Vagina (tissue), 2 donors: ENCODE data around the gene TEC. TPM values are rescaled to one million over a fixed set of nuclear protein-coding genes. Genes with fewer than 3 reads are reported as not detected.
"Not testable (repeated sequence)": the region's sequence is repeated elsewhere in the genome, so short reads cannot be mapped to it uniquely, and the experiment has no call there.

ENCODE experiments used
- DNase-seq, 2 donors: peaks; one replicate each; pipeline ENCODE4 v3.0.0-alpha.2; 2017; ENCODE audit errors: extremely low spot score in 2 of 2
- H3K27ac ChIP-seq: fragments of 200-600 bp; sonication (generic); one replicate; pipeline ENCODE4 v1.5.1; 2019
- H3K27me3 ChIP-seq: fragments of 200-600 bp; sonication (generic); one replicate; pipeline ENCODE4 v1.5.1; 2019
- H3K36me3 ChIP-seq, 2 donors: fragments of 200-600 bp; sonication (generic); one replicate each; pipeline ENCODE4 v1.5.1; 2017 to 2019
- H3K4me1 ChIP-seq: fragments of 200-600 bp; sonication (generic); one replicate; pipeline ENCODE4 v1.5.1; 2019
- H3K4me3 ChIP-seq, 2 donors: fragments of 200-600 bp; sonication (generic); 1 replicate in 1 of 2; 2 replicates in 1 of 2; pipeline ENCODE4 v1.5.1; 2016 to 2019
- H3K9me3 ChIP-seq: fragments of 200-600 bp; sonication (generic); one replicate; pipeline ENCODE4 v1.5.1; 2019
- CTCF ChIP-seq, 3 experiments: fragments of 450-650 bp in 2 of 3; fragments of 200-600 bp in 1 of 3; sonication (generic) in 1 of 3; IDR thresholded peaks; one replicate each; pipeline ENCODE4 v1.5.1; 2017 to 2019; ENCODE audit warnings: antibody characterized with exemption in 3 of 3, mild to moderate bottlenecking in 2 of 3, moderate library complexity in 2 of 3
- POLR2A ChIP-seq, 2 donors: fragments of 450-650 bp; IDR thresholded peaks; one replicate each; pipeline ENCODE4 v1.6.1; 2017; ENCODE audit warnings: antibody characterized with exemption in 2 of 2, mild to moderate bottlenecking in 2 of 2, moderate library complexity in 2 of 2
- POLR2AphosphoS5 ChIP-seq, 2 donors: sonication (generic); formaldehyde crosslinking; IDR thresholded peaks; one replicate each; pipeline ENCODE4 v1.9.0; 2017; ENCODE audit warnings: antibody characterized with exemption in 2 of 2, mild to moderate bottlenecking in 2 of 2, low read depth in 1 of 2; ENCODE audit not compliant: insufficient read depth in 1 of 2
- intact Hi-C: fragments of 100-400 bp; cut with DNase I; formaldehyde crosslinking; loops from one replicate; pipeline ENCODE4 v1.15.1; 2023
- total RNA-seq: library from RNA; depleted of rRNA; stranded (reverse); fragments of >200 nt; gene quantifications from one replicate; pipeline ENCODE4 v1.2.3, GENCODE V29; 2016

The TEC gene
- total RNA-seq, 1 donor from 2014 or later: 9.3 TPM

- intact Hi-C loops: no loop called here
- Histone ChIP-seq H3K9me3 (no peaks in the 10 kb centered on the region), H3K36me3 (no peaks in the 10 kb centered on the region), H3K27me3 (no peaks in the 10 kb centered on the region), H3K4me1 (no peaks in the 10 kb centered on the region), H3K27ac (no peak overlapping the region), H3K4me3 (no peak overlapping the region)
- TF ChIP-seq CTCF (IDR thresholded peaks at IDR 0.05) (no peak), POLR2AphosphoS5 (IDR thresholded peaks at IDR 0.05; ENCODE audit: insufficient read depth in 1 of 2, low read depth in 1 of 2) (no peak), POLR2A (IDR thresholded peaks at IDR 0.05) (no peak)
- DNase-seq: no peak
Observed at GRCh38 chr4:48188390-48188789, 81.2 kb downstream of the TEC start.

- DNase-seq: no peak
- intact Hi-C loops: no loop called here
- no peak overlapping the region for H3K27ac ChIP-seq
- no peaks in the 10 kb centered on the region for H3K4me1 ChIP-seq
- H3K4me3 ChIP-seq: no peak overlapping the region
- no peak for TF ChIP-seq POLR2AphosphoS5 (IDR thresholded peaks at IDR 0.05; ENCODE audit: insufficient read depth in 1 of 2, low read depth in 1 of 2)
- TF ChIP-seq POLR2A (IDR thresholded peaks at IDR 0.05): no peak
- TF ChIP-seq CTCF (IDR thresholded peaks at IDR 0.05): no peak
- no peaks in the 10 kb centered on the region for H3K9me3 ChIP-seq
- no peaks in the 10 kb centered on the region for H3K27me3 ChIP-seq
- H3K36me3 ChIP-seq: no peaks in the 10 kb centered on the region
Observed at GRCh38 chr4:48187813-48188212, 81.8 kb downstream of the TEC start.

- H3K9me3 ChIP-seq, H3K27ac ChIP-seq, H3K4me1 ChIP-seq, H3K4me3 ChIP-seq, intact Hi-C loops, H3K36me3 ChIP-seq, H3K27me3 ChIP-seq, DNase-seq: not testable (repeated sequence)
Observed at GRCh38 chr4:48187066-48187465, 82.6 kb downstream of the TEC start.

- H3K4me3 ChIP-seq, DNase-seq, H3K4me1 ChIP-seq, H3K36me3 ChIP-seq, H3K27me3 ChIP-seq, intact Hi-C loops, H3K9me3 ChIP-seq, H3K27ac ChIP-seq: not testable (repeated sequence)
Observed at GRCh38 chr4:48186394-48186793, 83.2 kb downstream of the TEC start.

GRCh38 chr4:48184882-48185281 lies 84.8 kb downstream of the TEC start:
- H3K4me1 ChIP-seq: no peaks in the 10 kb centered on the region
- H3K9me3 ChIP-seq: no peaks in the 10 kb centered on the region
- no peak overlapping the region for H3K4me3 ChIP-seq
- H3K27me3 ChIP-seq: no peaks in the 10 kb centered on the region
- TF ChIP-seq CTCF (IDR thresholded peaks at IDR 0.05) (no peak), POLR2AphosphoS5 (IDR thresholded peaks at IDR 0.05; ENCODE audit: insufficient read depth in 1 of 2, low read depth in 1 of 2) (no peak), POLR2A (IDR thresholded peaks at IDR 0.05) (no peak)
- H3K27ac ChIP-seq: no peak overlapping the region
- intact Hi-C loops: no loop called here
- H3K36me3 ChIP-seq: no peaks in the 10 kb centered on the region
- no peak for DNase-seq

GRCh38 chr4:48180234-48180633 lies 89.4 kb downstream of the TEC start:
- Histone ChIP-seq H3K9me3 (no peaks in the 10 kb centered on the region), H3K27me3 (no peaks in the 10 kb centered on the region), H3K4me1 (no peaks in the 10 kb centered on the region), H3K27ac (no peak overlapping the region), H3K36me3 (no peaks in the 10 kb centered on the region), H3K4me3 (no peak overlapping the region)
- TF ChIP-seq CTCF (IDR thresholded peaks at IDR 0.05) (no peak), POLR2A (IDR thresholded peaks at IDR 0.05) (no peak), POLR2AphosphoS5 (IDR thresholded peaks at IDR 0.05; ENCODE audit: insufficient read depth in 1 of 2, low read depth in 1 of 2) (no peak)
- intact Hi-C loops: no loop called here
- DNase-seq: no peak
